SU-DHL-6 (cell line): ENCODE measurements around the gene LRRFIP1.
"Not testable (repeated sequence)": the region's sequence is repeated elsewhere in the genome, so short reads cannot be mapped to it uniquely, and the experiment has no call there.

Experiments
- H2AFZ ChIP-seq: fragments of 200-600 bp; sonication (generic); 2 replicates; pipeline ENCODE4 v1.6.1; 2014; ENCODE audit warnings: low read depth, mild to moderate bottlenecking, moderate library complexity, mixed read lengths, antibody characterized with exemption, low read length; ENCODE audit not compliant: severe bottlenecking
- H3F3A ChIP-seq: fragments of 200-600 bp; shearing (Covaris generic); 2 replicates; pipeline ENCODE4 v1.6.0; 2016; ENCODE audit warnings: antibody characterized with exemption, mild to moderate bottlenecking; ENCODE audit not compliant: insufficient read depth
- H3K27ac ChIP-seq: fragments of 200-600 bp; sonication (generic); 2 replicates; pipeline ENCODE4 v1.5.1; 2016; ENCODE audit warnings: low read depth, mild to moderate bottlenecking, low read length, moderate library complexity, mixed read lengths
- H3K27me3 ChIP-seq: fragments of 200-600 bp; sonication (generic), shearing (Covaris generic); 2 replicates; pipeline ENCODE4 v1.6.0; 2014; ENCODE audit warnings: mild to moderate bottlenecking, low read length
- H3K36me3 ChIP-seq: fragments of 200-600 bp; sonication (generic); 2 replicates; pipeline ENCODE4 v1.6.1; 2014; ENCODE audit warnings: mild to moderate bottlenecking, low read length, mixed read lengths
- H3K4me2 ChIP-seq: fragments of 300-600, 200-600 bp; shearing (Covaris generic), sonication (generic); 2 replicates; pipeline ENCODE4 v1.6.0; 2014; ENCODE audit warnings: low read length, low read depth, mild to moderate bottlenecking; ENCODE audit not compliant: poor library complexity, severe bottlenecking
- H3K4me3 ChIP-seq: fragments of 200-600 bp; sonication (generic); 2 replicates; pipeline ENCODE4 v1.5.1; 2014; ENCODE audit warnings: antibody characterized with exemption, low read length, mild to moderate bottlenecking, mixed read lengths; ENCODE audit not compliant: insufficient read depth, poor library complexity, severe bottlenecking
- H3K79me2 ChIP-seq: fragments of 200-600 bp; sonication (generic); 2 replicates; pipeline ENCODE4 v1.6.1; 2014; ENCODE audit warnings: mild to moderate bottlenecking, low read length, moderate library complexity; ENCODE audit not compliant: insufficient read depth
- H3K9ac ChIP-seq: fragments of 200-600 bp; sonication (generic); 2 replicates; pipeline ENCODE4 v1.7.0; 2014; ENCODE audit warnings: mild to moderate bottlenecking, low read length
- H3K9me2 ChIP-seq: fragments of 200-600 bp; sonication (generic); replicated peaks from 2 replicates; pipeline ENCODE4 v1.6.1; 2014; ENCODE audit warnings: low read length; ENCODE audit not compliant: insufficient read depth
- H3K9me3 ChIP-seq: fragments of 200-600 bp; sonication (generic); 2 replicates; pipeline ENCODE4 v1.6.1; 2014; ENCODE audit warnings: low read length, mixed read lengths; ENCODE audit not compliant: insufficient read depth
- H4K20me1 ChIP-seq: fragments of 200-600 bp; sonication (generic); 2 replicates; pipeline ENCODE4 v1.6.1; 2014; ENCODE audit warnings: low read depth, mild to moderate bottlenecking, antibody characterized with exemption, low read length, moderate library complexity, mixed read lengths
- EZH2phosphoT487 ChIP-seq: fragments of 200-600 bp; sonication (generic), shearing (Covaris generic); conservative IDR thresholded peaks from 2 replicates; pipeline ENCODE4 v1.6.1; 2018; ENCODE audit warnings: mild to moderate bottlenecking, antibody characterized with exemption, low read length, moderate library complexity, mixed read lengths
- TF ChIP-seq, protein P1 (sequence below): fragments of 200-600 bp; sonication (generic); IDR thresholded peaks from one replicate; pipeline ENCODE4 v1.5.1; 2017; ENCODE audit warnings: antibody characterized with exemption, mild to moderate bottlenecking, low read length, moderate library complexity; ENCODE audit not compliant: insufficient read depth, poor library complexity, severe bottlenecking

The LRRFIP1 gene

DNA sequence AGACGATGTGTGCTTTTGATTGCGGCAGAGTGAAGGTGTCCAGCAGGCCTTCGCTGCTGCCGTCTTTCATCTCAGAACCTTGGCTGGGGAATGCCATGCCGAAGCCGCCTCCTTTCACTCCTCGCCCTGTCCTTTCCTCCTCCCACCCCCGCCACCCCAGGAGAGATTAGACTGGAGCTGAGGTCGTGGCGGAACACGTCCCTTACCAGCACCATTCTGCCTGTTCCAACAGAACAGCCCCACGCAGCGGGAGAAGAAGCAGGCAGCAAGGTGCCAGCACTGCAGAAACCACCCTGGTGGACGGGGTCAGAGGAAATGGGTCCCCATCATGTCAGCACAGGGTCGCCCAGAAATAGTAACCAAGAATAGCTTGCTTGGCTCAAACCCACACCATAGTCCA is 146.4 kb downstream of the LRRFIP1 start:
- Histone ChIP-seq H3F3A (no peaks in the 10 kb centered on the region), H3K36me3 (no peaks in the 10 kb centered on the region), H3K4me2 (no peak overlapping the region), H3K4me3 (no peak overlapping the region), H3K9ac (no peak overlapping the region), H2AFZ (no peak overlapping the region), H3K9me2 (no peaks in the 10 kb centered on the region), H3K27ac (no peak overlapping the region), H3K9me3 (no peaks in the 10 kb centered on the region), H3K27me3 (no peaks in the 10 kb centered on the region), H4K20me1 (no peaks in the 10 kb centered on the region), H3K79me2 (no peaks in the 10 kb centered on the region)
- no peak for TF ChIP-seq EZH2phosphoT487

DNA sequence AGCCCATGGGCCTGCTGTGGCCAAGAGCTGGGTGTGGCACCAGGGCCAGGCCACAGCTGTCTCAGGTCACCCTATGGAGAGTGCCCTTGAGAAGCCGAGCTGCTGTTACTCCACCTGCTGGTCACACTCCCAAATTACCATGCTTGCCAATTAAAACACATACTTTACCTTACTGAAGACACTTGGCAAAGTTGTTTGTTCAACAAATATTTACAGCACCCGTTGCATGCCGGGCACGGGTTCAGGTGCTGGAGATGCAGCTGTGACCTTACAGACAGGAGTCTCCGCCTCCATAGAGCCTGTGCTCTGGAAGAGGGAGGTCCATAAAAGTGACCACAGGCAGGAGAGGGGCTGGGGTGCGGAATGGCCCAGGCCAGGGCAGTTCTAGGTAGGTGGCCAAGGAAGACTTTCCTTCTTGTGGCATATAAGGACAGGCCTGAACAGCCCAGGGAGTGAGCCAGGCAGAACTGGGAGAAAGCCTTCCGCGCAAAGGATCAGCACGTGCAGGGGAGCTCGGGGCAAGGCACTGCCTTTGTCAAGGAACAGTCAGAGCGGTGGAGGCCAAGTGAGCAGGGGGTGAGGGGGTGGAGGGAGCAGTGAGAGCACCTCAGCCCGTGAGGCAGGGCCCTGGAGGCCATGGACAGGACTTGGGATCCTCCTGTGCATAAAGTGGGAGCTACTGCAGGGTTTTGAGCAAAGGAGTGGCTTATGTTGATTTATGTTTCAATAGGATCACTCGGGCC is 147.6 kb downstream of the LRRFIP1 start:
- H3K27ac ChIP-seq = no peak overlapping the region
- H3K79me2 ChIP-seq = no peaks in the 10 kb centered on the region
- no peaks in the 10 kb centered on the region for H3K36me3 ChIP-seq
- no peaks in the 10 kb centered on the region for H4K20me1 ChIP-seq
- H3K4me3 ChIP-seq = no peak overlapping the region
- TF ChIP-seq, protein P1, sequence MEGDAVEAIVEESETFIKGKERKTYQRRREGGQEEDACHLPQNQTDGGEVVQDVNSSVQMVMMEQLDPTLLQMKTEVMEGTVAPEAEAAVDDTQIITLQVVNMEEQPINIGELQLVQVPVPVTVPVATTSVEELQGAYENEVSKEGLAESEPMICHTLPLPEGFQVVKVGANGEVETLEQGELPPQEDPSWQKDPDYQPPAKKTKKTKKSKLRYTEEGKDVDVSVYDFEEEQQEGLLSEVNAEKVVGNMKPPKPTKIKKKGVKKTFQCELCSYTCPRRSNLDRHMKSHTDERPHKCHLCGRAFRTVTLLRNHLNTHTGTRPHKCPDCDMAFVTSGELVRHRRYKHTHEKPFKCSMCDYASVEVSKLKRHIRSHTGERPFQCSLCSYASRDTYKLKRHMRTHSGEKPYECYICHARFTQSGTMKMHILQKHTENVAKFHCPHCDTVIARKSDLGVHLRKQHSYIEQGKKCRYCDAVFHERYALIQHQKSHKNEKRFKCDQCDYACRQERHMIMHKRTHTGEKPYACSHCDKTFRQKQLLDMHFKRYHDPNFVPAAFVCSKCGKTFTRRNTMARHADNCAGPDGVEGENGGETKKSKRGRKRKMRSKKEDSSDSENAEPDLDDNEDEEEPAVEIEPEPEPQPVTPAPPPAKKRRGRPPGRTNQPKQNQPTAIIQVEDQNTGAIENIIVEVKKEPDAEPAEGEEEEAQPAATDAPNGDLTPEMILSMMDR = peak; percentile 54
- TF ChIP-seq EZH2phosphoT487 = no peak
- no peaks in the 10 kb centered on the region for H3K9me2 ChIP-seq
- H3K4me2 ChIP-seq = no peak overlapping the region
- no peaks in the 10 kb centered on the region for H3F3A ChIP-seq
- no peak overlapping the region for H3K9ac ChIP-seq
- H3K9me3 ChIP-seq = no peaks in the 10 kb centered on the region
- no peak overlapping the region for H2AFZ ChIP-seq
- H3K27me3 ChIP-seq = no peaks in the 10 kb centered on the region

DNA sequence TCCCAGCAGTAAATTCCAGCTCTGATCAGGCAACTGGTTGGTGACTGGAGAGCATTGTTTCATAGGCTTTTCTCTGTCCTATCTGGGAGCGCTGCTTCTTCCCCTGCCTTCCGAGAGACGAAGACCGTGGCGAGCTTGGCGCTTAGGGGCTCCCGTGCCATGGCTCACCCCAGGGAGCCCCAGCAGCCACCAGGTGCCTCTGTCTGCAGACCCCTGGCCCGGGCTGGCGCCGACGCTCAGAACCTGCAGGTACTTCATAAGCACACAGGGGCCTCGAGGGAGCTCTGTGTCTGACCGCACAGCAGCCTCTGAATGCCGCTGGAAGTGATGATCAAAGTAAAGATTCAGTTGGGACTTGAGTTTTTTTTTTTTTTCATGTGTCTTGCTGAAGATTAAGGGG is 152.1 kb downstream of the LRRFIP1 start:
- Histone ChIP-seq H3K9me2 (no peaks in the 10 kb centered on the region), H3K9me3 (no peaks in the 10 kb centered on the region), H3F3A (no peaks in the 10 kb centered on the region), H3K79me2 (no peaks in the 10 kb centered on the region), H3K36me3 (no peaks in the 10 kb centered on the region), H3K4me2 (no peak overlapping the region), H3K9ac (no peak overlapping the region), H3K27me3 (no peaks in the 10 kb centered on the region), H3K4me3 (no peak overlapping the region), H3K27ac (no peak overlapping the region), H4K20me1 (no peaks in the 10 kb centered on the region), H2AFZ (no peak overlapping the region)
- TF ChIP-seq EZH2phosphoT487 = no peak
- TF ChIP-seq, protein P1 = no peak

DNA sequence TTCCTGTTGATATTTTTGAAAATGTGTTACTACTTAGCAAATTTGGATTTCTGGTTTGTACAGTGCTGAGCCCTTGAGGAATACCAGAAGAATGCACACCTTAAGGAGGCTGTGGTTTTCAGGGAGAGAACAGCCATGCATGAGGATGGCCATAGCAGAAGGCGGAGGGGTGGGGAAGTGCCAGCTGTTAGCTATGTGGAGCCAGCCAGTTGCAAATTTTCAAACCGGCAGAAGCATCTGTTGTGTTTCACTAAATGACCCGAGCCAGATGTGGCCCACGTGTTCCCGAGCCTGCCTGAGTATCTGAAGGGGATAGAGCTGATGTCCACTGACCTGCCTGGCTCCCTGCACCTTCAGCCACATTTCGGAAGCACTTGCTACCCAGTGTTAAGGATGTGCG is 154.8 kb downstream of the LRRFIP1 start:
- Histone ChIP-seq H3K4me3 (no peak overlapping the region), H3F3A (no peaks in the 10 kb centered on the region), H3K9ac (no peak overlapping the region), H3K27ac (no peak overlapping the region), H3K9me2 (no peaks in the 10 kb centered on the region), H3K4me2 (no peak overlapping the region), H3K36me3 (no peaks in the 10 kb centered on the region; the same call in 1 of the 2 replicates), H3K9me3 (peaks cover 7% of the 10 kb centered on the region; the same call in 1 of the 2 replicates), H3K79me2 (no peaks in the 10 kb centered on the region), H2AFZ (no peak overlapping the region), H3K27me3 (no peaks in the 10 kb centered on the region), H4K20me1 (no peaks in the 10 kb centered on the region)
- TF ChIP-seq, protein P1 = no peak
- no peak for TF ChIP-seq EZH2phosphoT487

DNA sequence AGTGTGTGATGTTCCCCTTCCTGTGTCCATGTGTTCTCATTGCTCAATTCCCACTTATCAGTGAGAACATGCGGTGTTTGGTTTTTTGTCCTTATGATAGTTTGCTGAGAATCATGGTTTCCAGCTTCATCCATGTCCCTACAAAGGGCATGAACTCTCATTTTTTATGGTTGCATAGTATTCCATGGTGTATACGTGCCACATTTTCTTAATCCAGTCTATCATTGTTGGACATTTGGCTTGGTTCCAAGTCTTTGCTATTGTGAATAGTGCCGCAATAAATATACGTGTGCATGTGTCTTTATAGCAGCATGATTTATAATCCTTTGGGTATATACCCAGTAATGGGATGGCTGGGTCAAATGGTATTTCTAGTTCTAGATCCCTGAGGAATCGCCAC is 156.3 kb downstream of the LRRFIP1 start:
- not testable (repeated sequence) for H3K27ac ChIP-seq, H3K9ac ChIP-seq, H3K4me2 ChIP-seq, H2AFZ ChIP-seq, H4K20me1 ChIP-seq, H3K27me3 ChIP-seq, H3K79me2 ChIP-seq, H3K4me3 ChIP-seq, H3K9me2 ChIP-seq, H3F3A ChIP-seq, H3K36me3 ChIP-seq
- H3K9me3 ChIP-seq = peaks cover 11% of the 10 kb centered on the region; the same call in 1 of the 2 replicates
